ENCODE measurements around the gene RACGAP1. TPM values are rescaled to one million over a fixed set of nuclear protein-coding genes. Genes with fewer than 3 reads are reported as not detected.

RACGAP1 gene
- total RNA-seq, 2 experiments from 2014 or later, result 3.0 to 3.3 TPM

DNA sequence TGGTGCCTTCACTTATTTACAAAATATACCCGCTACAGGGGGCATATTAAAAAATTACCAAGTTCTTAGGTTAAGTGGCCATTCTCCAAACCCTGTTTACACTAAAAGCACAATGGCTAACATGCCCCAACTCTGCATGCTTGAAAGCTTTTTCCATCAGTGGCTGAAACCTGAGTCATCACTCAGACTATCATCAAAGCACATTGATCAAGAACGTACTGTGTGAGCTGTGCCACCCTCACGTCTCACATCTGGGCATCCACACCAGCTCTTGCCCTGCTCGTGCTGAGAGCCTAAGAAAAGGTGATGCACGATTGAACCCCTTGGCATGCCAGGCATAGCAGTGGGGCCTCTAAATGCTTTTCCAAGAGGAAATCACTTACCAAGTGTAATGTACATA, 39.3 kb downstream of the RACGAP1 start:
- ATAC-seq (ENCODE audit: poor library complexity), result no peak
- H3K4me3 ChIP-seq (ENCODE audit: low read length), result no peak overlapping the region
- CTCF ChIA-PET, result interaction anchor here (2.2 kb wide), 1 partner anchor 19 kb away, joined by 9 read pairs; no protein-coding TSS in a partner anchor
- no peak overlapping the region for H3K27ac ChIP-seq (ENCODE audit: low read depth in 1 of 2, low read length in 2 of 2)
- POLR2A ChIA-PET, result no interaction called here
- no peak overlapping the region for H3K4me3 Mint-ChIP-seq
- peaks cover 14% of the 10 kb centered on the region for H3K36me3 ChIP-seq (ENCODE audit: insufficient read depth, low read length)
- no peaks in the 10 kb centered on the region for H3K27me3 Mint-ChIP-seq
- no peaks in the 10 kb centered on the region for H3K4me1 Mint-ChIP-seq (ENCODE audit: low read depth)
- no peak overlapping the region for H3K27ac Mint-ChIP-seq
- H3K4me1 ChIP-seq (ENCODE audit: insufficient read depth, low read length), result no peaks in the 10 kb centered on the region
- no peak for DNase-seq
- no peaks in the 10 kb centered on the region for H3K9me3 ChIP-seq (ENCODE audit: control insufficient read depth in 1 of 2, insufficient read depth in 1 of 2, low read length in 2 of 2)
- H3K27me3 ChIP-seq (ENCODE audit: control insufficient read depth in 1 of 2, insufficient read depth in 2 of 2, low read length in 2 of 2), result no peaks in the 10 kb centered on the region
- H3K36me3 Mint-ChIP-seq (ENCODE audit: low read depth), result peaks cover 14% of the 10 kb centered on the region
- intact Hi-C loops (cut with DNase I, micrococcal nuclease), result no loop called here
- no peaks in the 10 kb centered on the region for H3K9me3 Mint-ChIP-seq
- TF ChIP-seq, protein P1, sequence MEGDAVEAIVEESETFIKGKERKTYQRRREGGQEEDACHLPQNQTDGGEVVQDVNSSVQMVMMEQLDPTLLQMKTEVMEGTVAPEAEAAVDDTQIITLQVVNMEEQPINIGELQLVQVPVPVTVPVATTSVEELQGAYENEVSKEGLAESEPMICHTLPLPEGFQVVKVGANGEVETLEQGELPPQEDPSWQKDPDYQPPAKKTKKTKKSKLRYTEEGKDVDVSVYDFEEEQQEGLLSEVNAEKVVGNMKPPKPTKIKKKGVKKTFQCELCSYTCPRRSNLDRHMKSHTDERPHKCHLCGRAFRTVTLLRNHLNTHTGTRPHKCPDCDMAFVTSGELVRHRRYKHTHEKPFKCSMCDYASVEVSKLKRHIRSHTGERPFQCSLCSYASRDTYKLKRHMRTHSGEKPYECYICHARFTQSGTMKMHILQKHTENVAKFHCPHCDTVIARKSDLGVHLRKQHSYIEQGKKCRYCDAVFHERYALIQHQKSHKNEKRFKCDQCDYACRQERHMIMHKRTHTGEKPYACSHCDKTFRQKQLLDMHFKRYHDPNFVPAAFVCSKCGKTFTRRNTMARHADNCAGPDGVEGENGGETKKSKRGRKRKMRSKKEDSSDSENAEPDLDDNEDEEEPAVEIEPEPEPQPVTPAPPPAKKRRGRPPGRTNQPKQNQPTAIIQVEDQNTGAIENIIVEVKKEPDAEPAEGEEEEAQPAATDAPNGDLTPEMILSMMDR (IDR thresholded peaks at IDR 0.05), result no peak

DNA sequence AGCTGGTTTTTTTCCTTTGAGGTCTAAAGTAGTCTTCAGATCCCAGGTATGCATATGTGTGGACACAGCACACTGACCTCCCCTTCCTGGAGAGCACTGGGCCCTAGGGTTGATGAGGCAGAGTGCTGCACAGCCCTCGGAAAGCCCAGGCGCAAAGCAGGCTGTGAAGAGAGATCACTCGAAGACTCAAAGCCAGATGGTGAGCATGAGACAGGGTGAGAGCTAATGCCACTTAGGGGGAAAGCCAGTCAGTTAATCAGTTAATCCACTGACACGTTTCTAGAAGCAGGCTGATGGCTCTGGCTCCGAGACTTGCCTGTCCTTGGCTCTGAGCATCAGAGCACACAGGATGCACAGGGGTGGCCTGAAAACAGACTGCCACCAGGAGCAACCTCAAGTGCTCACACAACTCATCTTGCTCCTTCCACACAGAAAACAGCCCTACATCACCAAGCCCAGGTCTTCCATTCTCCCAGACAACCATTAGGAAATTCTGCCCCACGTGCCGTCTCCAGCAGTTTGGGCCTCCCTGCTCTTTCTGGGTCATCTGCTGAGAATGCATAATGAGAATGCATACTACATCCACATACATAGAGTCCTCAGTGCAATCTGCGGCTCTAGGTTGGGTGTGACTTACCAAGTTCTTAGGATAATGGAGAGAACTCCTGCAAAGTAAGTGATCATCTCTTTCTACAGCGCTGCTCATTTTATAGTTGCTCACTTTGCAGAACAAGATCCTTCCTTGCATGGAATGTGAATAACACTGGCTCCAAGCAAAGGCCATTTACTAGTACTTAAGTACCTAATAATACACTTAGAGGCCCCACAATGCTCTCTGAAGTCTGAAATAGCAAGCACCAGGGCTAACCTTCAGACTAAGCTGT, 40.6 kb downstream of the RACGAP1 start:
- Histone ChIP-seq H3K36me3 (ENCODE audit: insufficient read depth, low read length) (peaks cover 4% of the 10 kb centered on the region), H3K9me3 (ENCODE audit: control insufficient read depth in 1 of 2, insufficient read depth in 1 of 2, low read length in 2 of 2) (no peaks in the 10 kb centered on the region), H3K4me3 (ENCODE audit: low read length) (no peak overlapping the region), H3K4me1 (ENCODE audit: insufficient read depth, low read length) (no peaks in the 10 kb centered on the region), H3K27me3 (ENCODE audit: control insufficient read depth in 1 of 2, insufficient read depth in 2 of 2, low read length in 2 of 2) (no peaks in the 10 kb centered on the region), H3K27ac (ENCODE audit: low read depth in 1 of 2, low read length in 2 of 2) (no peak overlapping the region)
- Mint-ChIP-seq H3K4me1 (ENCODE audit: low read depth) (no peaks in the 10 kb centered on the region), H3K36me3 (ENCODE audit: low read depth) (peaks cover 4% of the 10 kb centered on the region), H3K27me3 (no peaks in the 10 kb centered on the region), H3K27ac (no peak overlapping the region), H3K4me3 (no peak overlapping the region), H3K9me3 (no peaks in the 10 kb centered on the region)
- ATAC-seq (ENCODE audit: poor library complexity) (no peak), DNase-seq (no peak)
- CTCF ChIA-PET, result interaction anchor here (0.5 to 2.2 kb wide), 3 partner anchors 17 to 889 kb away, joined by 3 to 14 read pairs (median 9); no protein-coding TSS in a partner anchor
- POLR2A ChIA-PET, result no interaction called here
- TF ChIP-seq, protein P1 (IDR thresholded peaks at IDR 0.05), result no peak
- intact Hi-C loops (cut with DNase I, micrococcal nuclease), result no loop called here

DNA sequence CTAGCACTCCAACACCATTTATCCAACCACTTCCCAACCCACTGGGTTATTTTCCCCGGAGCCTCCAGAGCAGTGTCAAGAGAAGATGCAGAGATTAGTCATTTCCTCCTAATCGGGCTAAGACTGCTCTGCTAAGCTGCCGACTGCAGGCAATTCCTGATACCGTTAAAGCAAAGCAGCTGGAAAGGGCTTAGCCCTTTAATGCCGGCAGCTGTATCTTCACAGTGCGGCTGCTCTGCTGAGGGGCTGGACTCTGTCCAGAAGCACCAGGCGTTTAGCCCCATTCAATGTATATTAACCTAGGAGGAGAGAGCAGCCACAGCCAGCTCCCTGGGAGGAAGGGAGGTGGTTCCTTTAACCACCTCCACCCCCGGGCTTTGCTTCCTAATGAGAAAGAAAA, 41.4 kb downstream of the RACGAP1 start:
- H3K27ac Mint-ChIP-seq, result no peak overlapping the region
- H3K9me3 ChIP-seq (ENCODE audit: control insufficient read depth in 1 of 2, insufficient read depth in 1 of 2, low read length in 2 of 2), result no peaks in the 10 kb centered on the region

More for the DNA sequence above, 41.4 kb downstream of the RACGAP1 start:
- DNase-seq (peak in 1 of 14 experiments; percentile 25), ATAC-seq (ENCODE audit: poor library complexity) (no peak)
- Mint-ChIP-seq H3K4me3 (no peak overlapping the region), H3K36me3 (ENCODE audit: low read depth) (no peaks in the 10 kb centered on the region), H3K27me3 (no peaks in the 10 kb centered on the region), H3K9me3 (no peaks in the 10 kb centered on the region), H3K4me1 (ENCODE audit: low read depth) (no peaks in the 10 kb centered on the region)
- peaks cover 4% of the 10 kb centered on the region for H3K36me3 ChIP-seq (ENCODE audit: insufficient read depth, low read length)
- ChIA-PET POLR2A (no interaction called here), CTCF (interaction anchor here (2.2 kb wide), 1 partner anchor 16 kb away, joined by 14 read pairs; no protein-coding TSS in a partner anchor)
- H3K27me3 ChIP-seq (ENCODE audit: control insufficient read depth in 1 of 2, insufficient read depth in 2 of 2, low read length in 2 of 2), result no peaks in the 10 kb centered on the region
- intact Hi-C loops (cut with DNase I, micrococcal nuclease), result no loop called here
- no peaks in the 10 kb centered on the region for H3K4me1 ChIP-seq (ENCODE audit: insufficient read depth, low read length)
- H3K27ac ChIP-seq (ENCODE audit: low read depth in 1 of 2, low read length in 2 of 2), result no peak overlapping the region
- H3K4me3 ChIP-seq (ENCODE audit: low read length), result no peak overlapping the region
- TF ChIP-seq, protein P1 (IDR thresholded peaks at IDR 0.05), result no peak

Measured in CD4-positive, alpha-beta T cell (primary cell).